ENCODE results near the gene ESPN. TPM values are rescaled to one million over a fixed set of nuclear protein-coding genes. Genes with fewer than 3 reads are reported as not detected.

ESPN gene
- total and polyA plus RNA-seq, 2 experiments from 2014 or later: 31.1 to 65.7 TPM

DNA sequence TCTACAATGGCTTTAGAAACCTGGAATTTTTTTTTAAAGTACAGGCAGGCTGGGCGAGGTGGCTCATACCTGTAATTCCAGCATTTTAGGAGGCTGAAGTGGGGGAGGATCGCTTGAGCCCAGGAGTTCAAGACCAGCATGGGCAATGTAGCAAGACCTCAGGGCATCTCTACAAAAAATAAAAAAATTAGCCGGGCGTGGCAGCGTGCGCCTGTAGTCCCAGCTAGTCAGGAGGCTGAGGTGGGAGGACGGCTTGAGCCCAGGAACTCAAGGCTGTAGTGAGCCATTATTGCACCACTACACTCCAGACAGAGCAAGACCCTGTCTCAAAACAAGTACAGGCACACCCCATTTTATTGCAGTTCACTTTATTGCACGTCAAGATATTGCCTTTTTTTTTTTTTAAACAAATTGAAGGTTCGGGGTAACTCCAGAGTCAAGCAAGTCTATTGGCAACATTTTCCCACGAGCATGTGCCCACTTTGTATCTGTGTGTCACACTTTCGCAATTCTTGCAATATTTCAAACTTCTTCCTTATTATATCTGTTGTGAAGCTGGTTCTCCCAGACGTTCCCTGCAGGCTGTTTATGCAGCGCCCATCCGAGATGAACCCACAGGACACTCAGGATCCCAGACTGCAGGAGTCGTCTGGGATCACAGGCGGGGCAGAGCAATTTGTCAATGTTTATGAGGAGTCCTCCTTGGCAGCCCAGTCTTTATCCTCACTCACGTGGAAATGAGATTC is 9.5 kb upstream of the ESPN start:
- no peak overlapping the region for H3K4me3 ChIP-seq
- H2AFZ ChIP-seq: no peak overlapping the region
- H4K20me1 ChIP-seq (ENCODE audit: insufficient read depth, poor library complexity, severe bottlenecking): no peaks in the 10 kb centered on the region
- H3K36me3 ChIP-seq (replicated peaks; ENCODE audit: insufficient read depth, low read depth): no peaks in the 10 kb centered on the region
- peak overlapping the region; percentile 55 for H3K4me2 ChIP-seq
- H3K9me3 ChIP-seq (ENCODE audit: low read depth): no peaks in the 10 kb centered on the region
- H3K27ac ChIP-seq: peak overlapping the region; percentile 42
- DNase-seq (ENCODE audit: low spot score): no peak
- no peaks in the 10 kb centered on the region for H3K79me2 ChIP-seq
- no peaks in the 10 kb centered on the region for H3K9me2 ChIP-seq (replicated peaks; ENCODE audit: insufficient read depth)
- WGBS (ENCODE audit: low lambda C conversion rate, missing lambda C conversion rate): 68% methylated on average over 17 of the region's 17 CpGs
- peaks cover 44% of the 10 kb centered on the region for H3K27me3 ChIP-seq
- H3K4me1 ChIP-seq (ENCODE audit: insufficient read depth): peaks cover 23% of the 10 kb centered on the region
- TF ChIP-seq, protein P1, sequence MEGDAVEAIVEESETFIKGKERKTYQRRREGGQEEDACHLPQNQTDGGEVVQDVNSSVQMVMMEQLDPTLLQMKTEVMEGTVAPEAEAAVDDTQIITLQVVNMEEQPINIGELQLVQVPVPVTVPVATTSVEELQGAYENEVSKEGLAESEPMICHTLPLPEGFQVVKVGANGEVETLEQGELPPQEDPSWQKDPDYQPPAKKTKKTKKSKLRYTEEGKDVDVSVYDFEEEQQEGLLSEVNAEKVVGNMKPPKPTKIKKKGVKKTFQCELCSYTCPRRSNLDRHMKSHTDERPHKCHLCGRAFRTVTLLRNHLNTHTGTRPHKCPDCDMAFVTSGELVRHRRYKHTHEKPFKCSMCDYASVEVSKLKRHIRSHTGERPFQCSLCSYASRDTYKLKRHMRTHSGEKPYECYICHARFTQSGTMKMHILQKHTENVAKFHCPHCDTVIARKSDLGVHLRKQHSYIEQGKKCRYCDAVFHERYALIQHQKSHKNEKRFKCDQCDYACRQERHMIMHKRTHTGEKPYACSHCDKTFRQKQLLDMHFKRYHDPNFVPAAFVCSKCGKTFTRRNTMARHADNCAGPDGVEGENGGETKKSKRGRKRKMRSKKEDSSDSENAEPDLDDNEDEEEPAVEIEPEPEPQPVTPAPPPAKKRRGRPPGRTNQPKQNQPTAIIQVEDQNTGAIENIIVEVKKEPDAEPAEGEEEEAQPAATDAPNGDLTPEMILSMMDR (IDR thresholded peaks at IDR 0.05; ENCODE audit: poor library complexity): no peak
- TF ChIP-seq EZH2phosphoT487 (IDR thresholded peaks at IDR 0.05; ENCODE audit: low read depth, severe bottlenecking, unreplicated experiment) (no peak), EZH2 (IDR thresholded peaks at IDR 0.05; ENCODE audit: borderline replicate concordance) (no peak)

DNA sequence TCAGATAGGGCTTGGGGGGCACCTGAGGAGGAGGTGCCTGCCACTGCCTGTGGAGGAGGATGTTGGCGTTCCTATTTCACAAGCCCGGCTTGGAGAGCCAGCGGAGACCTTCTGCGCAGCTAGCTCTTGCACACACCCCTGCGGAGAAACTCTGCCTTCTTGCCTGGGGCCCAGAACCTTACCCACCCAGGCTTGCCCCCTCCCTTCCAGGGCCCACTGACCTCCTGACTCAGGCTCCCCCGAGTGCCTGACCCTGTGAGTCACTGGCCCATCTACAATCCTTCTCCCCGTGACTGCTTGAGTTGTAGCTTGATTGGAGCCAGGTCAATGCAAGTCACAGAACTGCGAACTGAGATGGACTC is 8.3 kb upstream of the ESPN start:
- Histone ChIP-seq H3K4me1 (ENCODE audit: insufficient read depth) (peaks cover 29% of the 10 kb centered on the region), H2AFZ (no peak overlapping the region), H3K27me3 (peaks cover 56% of the 10 kb centered on the region), H4K20me1 (ENCODE audit: insufficient read depth, poor library complexity, severe bottlenecking) (no peaks in the 10 kb centered on the region), H3K9me2 (replicated peaks; ENCODE audit: insufficient read depth) (no peaks in the 10 kb centered on the region), H3K79me2 (no peaks in the 10 kb centered on the region), H3K4me2 (no peak overlapping the region), H3K4me3 (no peak overlapping the region), H3K27ac (no peak overlapping the region), H3K36me3 (replicated peaks; ENCODE audit: insufficient read depth, low read depth) (no peaks in the 10 kb centered on the region), H3K9me3 (ENCODE audit: low read depth) (no peaks in the 10 kb centered on the region)
- DNase-seq (ENCODE audit: low spot score): no peak
- WGBS (ENCODE audit: low lambda C conversion rate, missing lambda C conversion rate): 56% methylated on average over 3 of the region's 8 CpGs
- TF ChIP-seq, protein P1 (IDR thresholded peaks at IDR 0.05; ENCODE audit: poor library complexity): no peak
- TF ChIP-seq EZH2phosphoT487 (IDR thresholded peaks at IDR 0.05; ENCODE audit: low read depth, severe bottlenecking, unreplicated experiment) (no peak), EZH2 (IDR thresholded peaks at IDR 0.05; ENCODE audit: borderline replicate concordance) (no peak)

DNA sequence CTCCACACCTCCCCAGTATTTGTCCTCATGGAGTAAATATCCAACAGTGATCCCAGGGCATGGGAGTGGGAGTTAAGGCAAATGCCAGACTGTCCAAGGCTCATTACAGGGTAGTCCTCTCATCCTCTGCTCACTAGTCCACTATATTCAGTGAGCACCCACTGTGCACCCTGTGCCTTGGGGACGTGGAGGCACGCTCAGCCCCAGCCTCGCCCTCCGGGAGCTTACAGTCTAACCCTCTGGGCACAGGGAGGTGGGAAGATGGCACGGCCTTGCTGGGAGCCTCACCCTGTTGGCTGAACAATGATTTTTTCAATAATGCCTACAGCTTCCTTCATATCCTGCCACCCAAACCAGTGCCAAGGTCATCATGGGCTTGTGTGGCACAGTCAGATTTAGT is 7.7 kb upstream of the ESPN start:
- Histone ChIP-seq H3K4me3 (no peak overlapping the region), H3K4me2 (no peak overlapping the region), H3K79me2 (no peaks in the 10 kb centered on the region), H4K20me1 (ENCODE audit: insufficient read depth, poor library complexity, severe bottlenecking) (no peaks in the 10 kb centered on the region), H3K27ac (no peak overlapping the region), H3K9me2 (replicated peaks; ENCODE audit: insufficient read depth) (no peaks in the 10 kb centered on the region), H3K4me1 (ENCODE audit: insufficient read depth) (peaks cover 29% of the 10 kb centered on the region), H3K27me3 (peaks cover 62% of the 10 kb centered on the region), H2AFZ (no peak overlapping the region), H3K36me3 (replicated peaks; ENCODE audit: insufficient read depth, low read depth) (no peaks in the 10 kb centered on the region), H3K9me3 (ENCODE audit: low read depth) (no peaks in the 10 kb centered on the region)
- no peak for TF ChIP-seq EZH2 (IDR thresholded peaks at IDR 0.05; ENCODE audit: borderline replicate concordance)
- TF ChIP-seq, protein P1 (IDR thresholded peaks at IDR 0.05; ENCODE audit: poor library complexity): no peak
- no peak for TF ChIP-seq EZH2phosphoT487 (IDR thresholded peaks at IDR 0.05; ENCODE audit: low read depth, severe bottlenecking, unreplicated experiment)
- 92% methylated on average over 5 of the region's 5 CpGs for WGBS (ENCODE audit: low lambda C conversion rate, missing lambda C conversion rate)
- no peak for DNase-seq (ENCODE audit: low spot score)
